HL-60/S4 treated with phorbol 12-myristate 13-acetate at 8.2 ng/mL for 4 days and 3 days (cell line): ENCODE results near the gene ARID3A.

Experiments
- in situ Hi-C: fragments of 300-500 bp; cut with MboI; formaldehyde crosslinking; loops from 2 replicates; pipeline ENCODE4 v1.15.0; 2022; ENCODE audit warnings: low sequenced_read_pairs

The ARID3A gene

DNA sequence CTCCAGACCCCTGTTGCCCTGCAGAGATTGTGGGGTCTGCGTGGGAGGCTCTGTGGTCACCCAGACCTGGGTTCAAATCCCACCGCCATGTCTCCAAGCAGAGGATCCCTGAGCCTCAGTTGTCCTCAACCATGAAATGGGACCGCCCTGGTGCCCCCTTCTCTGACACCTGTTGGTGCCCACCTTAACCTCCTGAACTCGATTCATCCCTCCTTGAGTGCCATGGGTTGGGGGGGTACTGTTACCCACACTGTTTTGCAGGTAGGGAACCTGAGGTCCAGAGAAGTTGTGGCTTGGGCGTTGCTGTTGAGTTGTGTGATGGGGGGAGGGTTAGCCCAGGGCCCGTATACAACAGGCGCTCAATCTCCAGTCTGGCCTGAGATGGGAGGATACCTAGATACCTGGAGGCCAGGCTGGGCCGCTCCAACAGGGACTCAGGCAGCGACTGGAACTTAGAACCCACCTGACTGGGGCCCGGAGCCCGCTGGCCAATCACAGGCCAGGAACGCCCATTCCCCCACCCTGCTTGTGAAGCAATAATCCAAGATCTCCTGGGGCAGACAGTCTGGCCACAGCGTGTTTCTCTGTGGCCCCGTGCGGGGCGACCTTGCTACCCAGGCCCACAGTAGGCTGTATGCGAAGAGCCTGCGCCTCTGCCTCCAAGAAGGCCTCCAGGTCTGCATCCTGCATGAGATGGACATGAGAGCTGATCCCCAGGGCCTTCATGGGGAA, 2.8 kb downstream of the ARID3A start:
- in situ Hi-C loops: loop anchor here (10.0 kb wide), 1 partner anchor 56 kb away; the partner anchor contains the start of gene WDR18

DNA sequence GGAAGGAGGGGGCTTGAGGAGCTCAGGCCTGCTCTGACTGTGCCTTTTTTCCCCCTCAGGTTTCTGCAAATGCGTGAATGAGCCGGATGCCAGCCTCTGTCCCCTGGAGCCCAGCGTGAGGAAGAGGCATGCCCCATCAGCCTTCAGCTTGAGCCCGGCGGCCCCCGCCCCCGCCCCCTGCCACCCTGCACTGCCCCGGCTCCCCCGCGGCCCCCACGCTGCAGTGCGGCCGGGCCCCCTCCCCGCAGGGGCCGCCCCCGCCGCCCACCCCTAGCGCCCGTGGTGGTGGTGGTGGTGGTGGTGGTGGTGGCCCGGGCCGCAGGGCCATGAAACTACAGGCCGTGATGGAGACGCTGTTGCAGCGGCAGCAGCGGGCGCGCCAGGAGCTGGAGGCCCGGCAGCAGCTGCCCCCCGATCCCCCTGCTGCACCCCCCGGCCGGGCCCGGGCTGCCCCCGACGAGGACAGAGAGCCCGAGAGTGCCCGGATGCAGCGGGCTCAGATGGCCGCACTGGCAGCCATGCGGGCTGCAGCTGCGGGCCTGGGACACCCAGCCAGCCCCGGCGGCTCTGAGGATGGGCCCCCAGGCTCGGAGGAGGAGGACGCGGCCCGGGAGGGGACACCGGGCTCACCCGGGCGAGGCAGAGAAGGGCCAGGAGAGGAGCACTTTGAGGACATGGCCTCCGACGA, 3.5 kb downstream of the ARID3A start:
- in situ Hi-C loops: loop anchor here (10.0 kb wide), 1 partner anchor 55 kb away; the partner anchor contains the start of gene WDR18

DNA sequence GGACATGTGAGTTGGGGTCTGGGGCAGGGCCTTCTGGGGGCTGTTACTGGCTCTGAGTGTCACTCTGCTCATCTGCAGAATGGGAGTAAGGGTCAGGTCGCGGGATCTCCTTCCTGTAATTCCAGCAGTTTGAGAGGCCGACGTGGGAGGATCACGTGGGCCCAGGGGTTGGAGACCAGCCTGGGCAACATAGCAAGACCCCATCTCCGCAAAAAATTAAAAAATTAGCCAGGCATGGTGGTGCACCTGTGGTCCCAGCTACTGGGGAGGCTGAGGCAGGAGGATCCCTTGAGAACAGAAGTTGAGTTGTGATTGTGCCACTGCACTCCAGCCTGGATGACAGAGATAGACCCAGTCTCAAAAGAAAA, 4.0 kb downstream of the ARID3A start:
- in situ Hi-C loops: loop anchor here (10.0 kb wide), 1 partner anchor 55 kb away; the partner anchor contains the start of gene WDR18

DNA sequence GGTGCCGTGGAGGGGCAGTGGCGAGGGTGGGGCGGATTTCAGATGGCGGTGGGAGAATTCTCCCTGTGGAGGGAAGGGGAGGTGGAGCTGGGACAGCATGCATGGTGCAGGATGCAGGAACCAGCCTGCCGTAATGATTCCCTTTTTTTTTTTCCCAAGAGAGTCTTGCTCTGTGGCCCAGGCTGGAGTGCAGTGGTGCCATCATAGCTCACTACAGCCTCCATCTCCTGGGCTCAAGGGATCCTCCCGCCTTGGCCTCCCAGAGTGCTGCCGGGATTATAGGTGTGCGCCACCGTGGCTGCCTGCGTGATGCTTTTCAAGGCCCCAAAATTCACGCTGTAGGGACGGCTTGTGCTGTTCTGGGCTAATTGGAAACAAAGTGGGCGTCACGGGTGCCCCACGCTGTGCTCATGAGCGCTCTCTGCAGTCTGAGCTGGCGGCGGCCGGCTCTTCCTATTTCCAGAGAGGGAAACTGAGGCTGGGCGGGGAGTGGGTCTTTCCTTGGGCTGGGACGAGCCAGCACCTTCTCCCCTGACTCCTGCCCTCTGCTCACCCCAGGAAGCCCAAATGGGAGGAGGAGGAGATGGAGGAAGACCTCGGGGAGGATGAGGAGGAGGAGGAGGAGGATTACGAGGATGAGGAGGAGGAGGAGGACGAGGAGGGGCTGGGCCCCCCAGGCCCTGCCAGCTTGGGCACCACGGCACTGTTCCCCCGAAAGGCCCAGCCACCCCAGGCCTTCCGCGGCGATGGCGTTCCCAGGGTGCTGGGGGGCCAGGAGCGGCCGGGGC, 6.2 kb downstream of the ARID3A start:
- in situ Hi-C loops: no loop called here

DNA sequence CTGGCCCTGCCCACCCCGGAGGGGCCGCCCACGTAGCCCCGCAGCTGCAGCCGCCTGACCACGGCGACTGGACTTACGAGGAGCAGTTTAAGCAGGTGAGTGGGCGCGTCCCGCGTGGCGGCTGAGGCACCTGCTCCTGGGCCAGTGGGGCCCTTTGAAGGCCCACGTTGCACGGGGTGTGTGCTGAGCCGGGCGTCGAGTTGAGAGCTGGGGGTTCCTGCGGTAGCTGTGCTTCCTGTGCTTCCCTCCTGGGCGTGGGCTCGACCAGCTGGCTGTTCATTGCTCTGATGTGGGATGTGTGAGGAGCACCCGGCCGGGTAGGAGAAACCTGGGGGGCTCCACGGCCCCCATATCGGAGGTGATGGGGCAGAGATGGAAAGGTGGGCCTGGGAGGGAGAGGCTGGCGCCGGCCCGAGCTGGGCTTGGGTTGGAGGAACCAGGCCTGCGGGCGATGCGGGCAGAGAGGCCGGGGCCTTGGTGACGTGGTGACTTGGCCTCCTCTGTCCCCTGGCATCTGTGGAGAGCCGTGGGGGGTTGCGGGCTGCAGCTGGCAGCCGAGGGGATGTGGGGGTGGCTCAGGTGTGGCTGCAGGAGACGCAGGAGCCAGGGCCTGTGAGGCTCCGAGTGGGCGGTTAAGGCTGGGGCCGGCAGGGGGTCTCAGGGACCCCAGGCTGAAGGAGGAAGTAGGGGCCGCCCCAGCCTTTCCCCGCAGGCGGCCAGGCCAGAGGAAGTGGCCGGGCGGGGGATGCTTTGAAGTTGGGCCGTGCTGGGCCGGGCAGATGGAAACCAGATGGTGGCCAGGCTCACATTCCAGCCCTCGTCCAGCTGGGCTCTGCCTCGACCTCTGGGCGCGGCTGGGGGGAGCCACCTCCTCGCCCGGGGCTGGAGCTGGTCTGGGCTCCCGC, 7.1 kb downstream of the ARID3A start:
- in situ Hi-C loops: no loop called here

DNA sequence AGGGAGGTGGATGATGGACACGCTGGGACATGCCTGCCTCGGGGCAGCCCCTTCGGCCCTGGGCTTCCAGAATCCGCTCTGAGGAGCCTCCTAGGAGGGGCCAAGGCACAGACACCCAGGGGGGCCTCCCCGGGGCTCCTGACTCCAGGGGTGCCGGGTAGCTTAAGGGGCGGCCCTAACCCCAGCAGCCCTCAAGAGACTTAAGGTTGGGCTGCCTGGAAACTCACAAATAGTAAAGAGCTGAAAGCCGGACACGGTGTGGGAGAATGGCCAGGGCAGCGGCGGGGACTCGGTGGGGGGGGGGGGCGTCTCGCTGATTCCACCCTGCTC, 7.7 kb downstream of the ARID3A start:
- in situ Hi-C loops: no loop called here

DNA sequence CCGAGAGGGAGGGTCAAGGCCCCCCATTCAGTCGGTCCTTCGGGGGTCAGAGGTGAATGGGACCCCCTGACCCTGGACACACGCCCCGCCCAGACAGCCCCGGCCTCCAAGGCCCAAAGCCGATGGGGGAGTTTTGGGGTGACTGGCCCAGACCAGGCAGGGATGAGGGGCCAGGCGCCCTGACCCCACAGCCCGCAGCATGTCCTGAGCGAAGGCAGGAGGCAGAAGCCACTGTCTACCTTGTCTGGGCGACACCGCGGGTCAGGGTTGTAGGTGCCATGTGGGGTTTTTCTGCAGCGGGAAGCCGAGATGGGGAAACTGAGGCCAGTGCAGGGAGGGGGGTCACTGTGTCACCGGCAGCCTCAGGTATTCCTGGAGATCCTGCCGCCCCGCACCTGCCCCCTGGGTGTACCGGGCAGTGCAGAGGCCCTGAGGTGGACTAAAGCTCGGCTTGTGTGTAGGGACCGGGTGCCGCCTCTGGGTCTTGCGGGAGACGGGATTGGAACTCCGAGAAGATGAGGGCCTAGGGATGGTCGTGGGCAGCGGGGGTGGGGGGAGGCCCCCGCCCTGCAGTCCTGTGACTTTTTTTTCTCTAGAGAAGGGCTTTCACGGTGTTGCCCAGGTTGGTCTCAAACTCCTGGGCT, 8.5 kb downstream of the ARID3A start:
- in situ Hi-C loops: no loop called here

DNA sequence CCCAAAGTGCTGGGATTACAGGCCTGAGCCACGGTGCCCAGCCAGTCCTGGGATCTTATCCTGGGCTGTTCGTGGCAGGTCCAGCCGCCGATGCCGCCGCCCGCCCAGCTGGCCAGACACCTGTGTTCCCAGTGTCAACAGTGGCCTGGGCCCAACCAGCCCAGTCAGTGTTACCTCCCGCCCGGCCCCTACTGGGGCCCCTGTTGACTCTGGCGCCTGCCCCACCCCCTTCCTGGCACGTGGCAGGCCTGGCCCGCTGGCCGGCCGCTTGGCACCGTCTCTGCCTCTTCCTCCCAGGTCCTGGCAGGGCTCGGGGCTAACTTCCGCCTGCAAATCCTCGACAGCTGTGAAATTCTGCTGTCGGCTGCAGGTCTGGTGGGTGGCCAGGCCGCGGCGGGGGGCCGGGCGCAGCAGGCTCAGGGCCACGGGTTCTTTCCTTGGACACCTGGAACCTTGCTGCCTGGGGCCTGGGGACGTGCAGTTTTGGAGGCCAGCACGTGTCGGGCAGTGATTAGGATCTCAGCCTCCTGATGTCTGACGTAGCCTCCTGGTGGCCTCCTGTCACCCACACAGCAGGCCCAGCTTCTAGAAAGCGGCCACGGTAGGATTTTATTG, 9.1 kb downstream of the ARID3A start:
- in situ Hi-C loops: no loop called here

DNA sequence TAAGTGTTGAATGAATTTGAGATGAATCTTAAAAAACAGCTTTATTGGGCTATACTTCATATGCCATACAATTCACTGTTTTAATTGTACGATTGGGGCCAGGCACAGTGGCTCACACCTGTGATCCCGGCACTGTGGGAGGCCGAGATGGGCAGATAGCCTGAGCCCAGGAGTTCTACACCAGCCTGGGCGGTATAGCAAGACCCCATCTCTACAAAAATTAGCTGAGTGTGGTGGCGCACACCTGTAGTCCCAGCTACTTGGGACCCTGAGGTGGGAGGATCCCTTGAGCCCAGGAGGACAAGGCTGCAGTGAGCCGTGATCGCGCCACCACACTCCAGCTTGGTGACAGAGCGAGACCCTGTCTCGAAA, 10.3 kb downstream of the ARID3A start:
- in situ Hi-C loops: no loop called here

DNA sequence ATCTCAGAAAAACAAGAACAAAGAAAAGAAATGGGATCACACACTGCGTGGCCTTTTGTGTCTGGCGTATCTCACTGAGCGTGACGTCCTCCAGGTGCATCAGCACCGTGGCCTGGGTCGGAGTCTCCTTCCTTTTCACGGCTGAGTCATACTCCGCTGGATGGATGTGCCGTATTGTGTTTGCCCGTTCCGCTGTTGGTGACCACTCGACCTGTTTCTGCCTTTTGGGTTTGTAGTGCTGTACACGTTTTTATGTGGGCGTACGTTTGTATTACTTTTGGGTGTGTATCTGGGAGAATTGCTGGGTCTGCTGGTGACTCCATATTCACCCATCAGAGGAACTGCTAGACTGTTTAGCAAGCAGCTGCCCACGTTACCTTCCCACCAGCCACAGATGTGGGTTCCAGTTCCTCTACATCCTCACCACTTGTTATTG, 11.4 kb downstream of the ARID3A start:
- in situ Hi-C loops: no loop called here

DNA sequence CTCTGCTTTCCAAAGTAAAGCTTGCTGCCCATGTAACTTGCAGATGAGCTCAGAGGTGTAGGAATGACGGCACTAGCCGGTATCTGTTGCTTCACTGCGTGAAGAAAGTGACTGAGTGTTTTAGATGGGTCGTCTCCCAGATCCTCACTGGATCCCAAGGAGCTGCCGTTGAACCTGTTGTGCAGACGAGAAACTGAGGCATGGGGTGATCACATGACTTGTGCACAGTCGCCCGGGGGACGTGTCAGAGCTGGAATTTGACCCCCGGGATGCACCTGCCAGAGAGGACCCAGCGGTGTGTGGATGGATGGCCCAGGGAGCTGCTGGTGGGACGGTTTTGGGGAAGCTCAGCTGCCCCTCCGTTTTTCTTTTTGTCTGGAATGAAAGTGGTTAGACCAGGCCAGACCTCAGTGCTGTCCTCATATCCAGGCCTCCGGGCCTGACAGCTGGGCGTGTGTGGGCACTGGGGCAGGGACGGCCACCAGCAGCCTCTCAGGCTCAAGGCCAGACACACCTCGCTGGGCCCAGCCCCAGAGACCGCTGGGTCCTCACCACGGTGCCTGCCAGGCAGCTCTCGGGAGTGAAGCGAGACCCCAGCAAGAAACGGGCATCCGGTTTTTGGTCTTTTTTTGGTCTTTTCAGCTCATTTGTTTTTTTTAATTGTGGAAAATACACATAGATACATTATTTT, 12.5 kb downstream of the ARID3A start:
- in situ Hi-C loops: no loop called here

DNA sequence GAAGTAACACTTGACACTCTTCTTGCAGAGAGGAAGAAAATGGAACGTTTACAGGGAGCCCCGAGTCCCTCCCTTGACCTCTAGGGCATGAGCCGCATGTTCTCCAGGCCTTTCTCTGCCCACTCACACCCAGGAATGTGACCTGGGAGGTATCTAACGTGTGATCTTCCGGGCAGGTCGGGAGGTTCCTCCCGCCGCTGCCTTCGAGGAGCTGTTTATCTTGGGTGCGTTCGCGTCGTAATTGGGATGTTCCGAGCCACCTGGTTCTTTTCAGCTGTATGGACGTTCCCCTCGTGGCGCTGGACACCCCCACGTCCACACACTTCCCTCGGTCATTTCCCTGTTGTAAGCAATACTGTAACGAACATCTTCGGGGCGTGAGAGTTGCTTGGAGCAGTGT, 13.6 kb downstream of the ARID3A start:
- in situ Hi-C loops: no loop called here

DNA sequence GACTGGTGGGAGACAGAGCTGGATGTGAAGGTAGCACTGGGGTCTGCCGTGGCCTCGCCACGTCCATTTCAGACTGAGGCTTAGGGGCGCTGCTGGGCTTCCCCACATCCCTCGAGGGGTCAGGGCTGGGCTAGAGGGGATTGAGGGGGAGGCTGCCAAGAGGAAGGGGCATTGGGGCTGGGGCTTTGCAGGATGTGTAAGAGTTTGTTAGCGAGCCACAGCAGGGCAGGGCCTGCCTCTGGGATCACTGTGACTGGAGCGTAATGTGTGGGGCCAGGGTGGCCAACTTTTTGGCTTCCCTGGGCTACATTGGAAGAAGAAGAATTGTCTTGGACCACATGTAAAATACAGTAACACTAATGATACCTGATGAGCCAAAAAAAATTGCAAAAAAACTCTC, 14.1 kb downstream of the ARID3A start:
- in situ Hi-C loops: no loop called here

DNA sequence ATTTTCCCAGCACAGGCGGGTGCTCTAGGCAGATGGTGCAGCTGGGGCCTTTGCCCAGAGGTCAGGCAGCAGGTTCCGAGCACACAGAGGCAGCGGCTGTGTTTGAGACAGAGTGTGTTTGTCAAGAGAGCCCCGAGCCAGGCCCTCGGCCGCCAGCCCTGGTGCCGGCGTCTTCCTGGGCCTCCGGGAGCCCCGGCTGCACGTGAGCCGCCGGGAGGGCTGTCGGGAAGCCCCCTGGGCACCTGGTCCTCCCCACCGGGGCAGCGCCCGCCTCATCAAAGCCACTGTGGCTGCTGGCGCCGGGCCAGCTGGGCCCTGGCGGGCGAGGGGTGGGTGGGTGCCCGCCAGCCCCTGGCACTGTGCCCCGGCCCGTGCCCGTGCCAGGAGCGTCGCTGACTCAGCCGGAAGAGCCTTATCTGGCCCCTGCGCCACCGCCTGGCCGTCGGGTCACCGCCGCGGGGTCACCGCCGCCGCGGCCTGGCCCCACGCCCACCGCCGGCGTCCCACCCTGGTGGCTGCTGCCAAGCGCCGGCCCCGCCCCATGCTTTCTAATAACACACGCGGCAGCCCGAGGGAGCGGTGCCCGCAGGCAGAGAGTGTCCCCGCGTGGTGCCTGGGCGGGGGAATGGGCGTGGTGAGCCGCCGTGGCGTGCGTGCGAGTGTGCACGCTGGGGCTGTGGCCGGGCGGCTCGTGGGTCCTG, 14.9 kb downstream of the ARID3A start:
- in situ Hi-C loops: no loop called here

DNA sequence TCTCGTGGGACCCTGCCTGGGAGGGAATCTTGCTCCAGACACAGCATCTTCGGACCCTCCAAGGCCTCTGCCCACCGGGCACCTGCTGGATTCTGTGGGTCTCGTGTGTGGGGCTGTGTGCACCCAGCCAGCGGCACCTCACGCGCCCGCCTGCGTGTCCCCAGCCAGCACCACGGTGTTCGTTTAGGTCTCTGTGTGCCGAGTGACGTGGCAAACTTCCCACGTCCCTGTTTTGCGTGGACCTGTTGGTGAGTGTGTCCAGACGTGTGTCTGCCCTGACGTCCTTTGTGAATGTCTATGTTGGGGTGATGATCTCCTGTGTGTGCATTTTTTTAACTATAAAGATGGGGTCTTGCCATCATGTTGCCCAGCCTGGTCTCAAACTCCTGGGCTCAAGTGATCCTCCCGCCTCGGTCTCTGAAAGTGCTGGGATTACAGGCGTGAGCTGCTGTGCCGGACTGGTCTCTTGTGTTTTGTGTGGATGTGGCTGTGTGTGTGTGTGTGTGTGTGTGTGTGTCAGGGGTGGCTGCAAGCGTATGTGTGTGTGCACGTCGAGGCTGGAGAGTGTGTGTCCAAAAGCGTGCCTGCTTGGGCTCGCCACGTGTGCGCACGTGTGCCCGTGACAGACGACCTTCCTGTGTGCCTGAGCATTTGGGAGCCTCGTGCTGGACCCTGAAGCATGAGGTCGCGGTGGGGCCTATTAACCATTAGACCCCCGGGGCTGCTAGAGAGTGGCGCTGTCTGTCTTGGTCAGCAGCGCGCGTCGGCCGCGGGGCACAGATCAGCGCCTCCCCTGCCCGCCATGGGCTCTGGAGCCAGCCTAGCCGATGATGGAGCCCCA, 15.7 kb downstream of the ARID3A start:
- in situ Hi-C loops: no loop called here

DNA sequence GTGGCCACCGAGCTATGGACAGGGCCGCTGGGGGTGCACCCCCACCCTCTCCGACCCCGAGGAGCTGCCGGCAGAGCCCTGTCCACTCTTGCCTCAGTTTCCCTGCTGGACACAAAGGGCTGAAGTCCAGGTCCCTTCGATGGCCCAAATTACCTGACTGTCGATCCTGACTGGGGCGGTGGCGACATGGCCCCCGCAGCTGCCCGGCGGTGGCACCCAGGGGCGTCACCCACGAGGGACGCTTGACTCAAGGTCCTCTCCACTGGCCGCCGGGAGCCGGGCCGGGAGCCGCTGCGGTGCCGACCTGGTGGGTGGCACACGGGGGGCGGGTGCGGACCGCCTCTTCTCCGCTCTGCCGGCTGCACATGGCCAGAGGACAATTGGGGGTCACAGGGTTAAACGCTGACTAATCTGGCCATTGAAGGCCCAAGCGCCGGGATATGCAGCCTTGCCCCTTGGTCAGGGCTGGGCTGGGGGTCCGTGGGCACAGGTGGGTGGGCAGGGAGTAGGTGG, 16.4 kb downstream of the ARID3A start:
- in situ Hi-C loops: no loop called here

DNA sequence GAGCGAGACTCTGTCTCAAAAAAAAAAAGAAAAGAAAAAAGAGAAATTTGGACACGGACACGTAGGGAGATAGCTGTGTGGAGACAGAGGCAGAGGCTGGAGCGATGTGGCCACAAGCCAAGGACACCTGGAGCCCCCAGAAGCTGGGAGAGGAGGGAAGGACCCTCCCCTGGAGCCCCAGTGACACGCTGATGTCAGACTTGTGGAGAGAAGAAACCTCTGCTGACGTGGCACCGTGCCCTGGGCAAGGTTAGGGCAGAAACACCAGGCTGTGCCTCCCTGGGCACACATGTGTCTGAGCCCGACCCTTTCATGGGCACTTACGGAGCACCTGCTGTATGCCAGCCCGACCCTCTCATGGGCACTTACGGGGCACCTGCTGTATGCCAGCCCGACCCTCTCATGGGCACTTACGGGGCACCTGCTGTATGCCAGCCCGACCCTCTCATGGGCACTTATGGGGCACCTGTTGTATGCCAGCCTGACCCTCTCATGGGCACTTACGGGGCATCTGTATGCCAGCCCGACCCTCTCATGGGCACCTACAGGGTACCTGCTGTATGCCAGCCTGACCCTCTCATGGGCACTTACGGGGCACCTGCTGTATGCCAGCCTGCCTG, 17.8 kb downstream of the ARID3A start:
- in situ Hi-C loops: no loop called here
